GM18951 (cell line): ENCODE measurements around the gene PLEKHM1.
"Not testable (repeated sequence)": the region's sequence is repeated elsewhere in the genome, so short reads cannot be mapped to it uniquely, and the experiment has no call there.

Experiments used
- POLR2A ChIP-seq: IDR thresholded peaks from 4 replicates; pipeline ENCODE4 v1.6.1; 2011; ENCODE audit warnings: mild to moderate bottlenecking; ENCODE audit not compliant: insufficient read length, insufficient read depth; ENCODE audit errors: extremely low read depth
- in situ Hi-C: fragments of 300-500 bp; cut with MboI; formaldehyde crosslinking; loops from one replicate; pipeline ENCODE4 v1.12.0; 2022; ENCODE audit warnings: low sequenced_read_pairs, mixed read lengths, inconsistent platforms; ENCODE audit not compliant: unreplicated experiment

PLEKHM1 gene

GRCh38 chr17:45444301-45444700 is 46.2 kb downstream of the PLEKHM1 start:
- in situ Hi-C loops = not testable (repeated sequence)

GRCh38 chr17:45443371-45444260 is 46.9 kb downstream of the PLEKHM1 start:
- in situ Hi-C loops = not testable (repeated sequence)

GRCh38 chr17:45441526-45442310 is 48.8 kb downstream of the PLEKHM1 start:
- in situ Hi-C loops = no loop called here
- no peak for TF ChIP-seq POLR2A

- in situ Hi-C loops = not testable (repeated sequence)
Measured at GRCh38 chr17:45440839-45441515, 49.5 kb downstream of the PLEKHM1 start.

GRCh38 chr17:45440161-45440778 is 50.3 kb downstream of the PLEKHM1 start:
- TF ChIP-seq POLR2A = no peak
- in situ Hi-C loops = no loop called here

- in situ Hi-C loops = loop anchor here (10.0 kb wide), 1 partner anchor 146 kb away; no protein-coding TSS in a partner anchor
- no peak for TF ChIP-seq POLR2A
Measured at GRCh38 chr17:45438931-45439610, 51.5 kb downstream of the PLEKHM1 start.

GRCh38 chr17:45437465-45438283 is 52.8 kb downstream of the PLEKHM1 start:
- in situ Hi-C loops = loop anchor here (10.0 kb wide), 1 partner anchor 147 kb away; no protein-coding TSS in a partner anchor
- no peak for TF ChIP-seq POLR2A

- in situ Hi-C loops = loop anchor here (10.0 kb wide), 1 partner anchor 148 kb away; no protein-coding TSS in a partner anchor
Measured at GRCh38 chr17:45436625-45437464, 53.7 kb downstream of the PLEKHM1 start.

GRCh38 chr17:45436161-45436560 is 54.4 kb downstream of the PLEKHM1 start:
- in situ Hi-C loops = loop anchor here (10.0 kb wide), 1 partner anchor 149 kb away; no protein-coding TSS in a partner anchor
- no peak for TF ChIP-seq POLR2A

More at GRCh38 chr17:45436625-45437464, 53.7 kb downstream of the PLEKHM1 start:
- no peak for TF ChIP-seq POLR2A

- TF ChIP-seq POLR2A = no peak
- in situ Hi-C loops = loop anchor here (10.0 kb wide), 1 partner anchor 149 kb away; no protein-coding TSS in a partner anchor
Measured at GRCh38 chr17:45435481-45435880, 55.0 kb downstream of the PLEKHM1 start.

- in situ Hi-C loops = loop anchor here (10.0 kb wide), 1 partner anchor 152 kb away; no protein-coding TSS in a partner anchor
- no peak for TF ChIP-seq POLR2A
Measured at GRCh38 chr17:45433159-45433535, 57.4 kb downstream of the PLEKHM1 start.
